ENCODE data around the gene CENPH.
"Not testable (repeated sequence)": the region's sequence is repeated elsewhere in the genome, so short reads cannot be mapped to it uniquely, and the experiment has no call there.

The CENPH gene

DNA sequence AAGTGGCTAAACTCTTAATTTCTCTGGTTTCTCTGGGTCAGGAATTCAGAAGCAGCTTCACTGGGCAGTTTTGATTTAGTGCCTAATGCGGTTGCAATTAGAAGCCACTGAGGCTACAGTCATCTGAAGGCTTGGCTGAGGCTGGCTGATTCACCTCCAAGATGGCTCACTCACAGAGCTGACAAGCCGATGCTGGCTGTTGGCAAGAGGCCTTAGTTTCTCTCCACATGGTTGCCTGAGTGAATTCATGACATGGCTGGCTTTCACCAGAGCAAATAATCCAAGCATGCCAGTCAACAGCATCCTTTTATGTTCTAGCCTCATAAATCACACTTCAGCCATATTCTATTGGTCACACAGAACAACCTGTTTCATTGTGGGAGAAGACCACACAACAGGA, 42.5 kb downstream of the CENPH start:
- H3K36me3 ChIP-seq (ENCODE audit: control insufficient read depth, low read depth, low read length) = peaks cover 24% of the 10 kb centered on the region
- H3K27ac ChIP-seq (ENCODE audit: low read length) = no peak overlapping the region
- no peaks in the 10 kb centered on the region for H3K27me3 ChIP-seq (ENCODE audit: control insufficient read depth, insufficient read depth, low read length)

DNA sequence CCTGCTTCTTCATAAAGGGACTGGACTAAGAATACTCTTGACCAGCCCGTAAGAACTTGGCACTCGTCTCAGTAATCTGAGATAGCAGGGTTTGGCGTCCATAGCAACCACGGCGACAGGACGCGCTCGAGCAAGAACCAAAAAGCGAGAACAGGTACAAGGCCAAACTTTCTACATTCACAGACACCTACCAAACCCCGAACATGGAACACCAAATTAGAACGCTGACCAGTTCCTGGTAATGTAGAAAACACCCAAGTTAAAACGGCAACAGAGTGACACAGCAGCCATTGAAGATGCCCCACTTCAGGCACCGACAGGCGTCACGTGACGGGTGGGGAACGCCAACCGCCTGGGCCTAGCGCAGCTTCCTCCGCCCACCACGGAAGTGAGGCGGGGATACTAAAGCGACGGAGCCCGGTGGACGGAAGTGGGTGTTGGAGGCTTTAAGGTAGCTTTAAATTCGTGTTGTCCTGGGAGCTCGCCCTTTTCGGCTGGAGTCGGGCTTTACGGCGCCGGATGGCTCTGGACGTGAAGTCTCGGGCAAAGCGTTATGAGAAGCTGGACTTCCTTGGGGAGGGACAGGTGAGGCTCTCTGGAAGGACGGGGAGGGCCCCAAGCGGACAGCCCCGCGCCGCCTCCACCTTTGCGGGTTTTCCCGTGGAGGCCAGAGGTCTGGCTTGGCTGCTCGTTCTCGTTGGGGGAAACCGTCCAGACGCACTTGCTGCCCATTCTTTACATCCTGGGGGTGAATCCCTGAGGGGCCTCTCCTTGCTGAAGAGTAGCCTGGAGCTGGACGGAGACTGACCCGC, 45.3 kb downstream of the CENPH start, which contains the start of gene CDK7:
CDK7 (plus strand) TSS at position 430 of the 812 bp plus-strand sequence; CDS start at position 520, 90 bp downstream.
- Histone ChIP-seq H3K9me3 (ENCODE audit: control insufficient read depth, low read depth, low read length) (no peaks in the 10 kb centered on the region), H3K4me3 (ENCODE audit: low read length) (peak within 1 kb of the TSS; percentile 95), H3K4me1 (ENCODE audit: control insufficient read depth, low read depth, low read length) (peaks cover 4% of the 10 kb centered on the region), H3K9ac (ENCODE audit: low read length) (peak within 1 kb of the TSS; percentile 85), H3K27ac (ENCODE audit: low read length) (peak within 1 kb of the TSS; percentile 6), H3K27me3 (ENCODE audit: control insufficient read depth, insufficient read depth, low read length) (no peaks in the 10 kb centered on the region), H3K36me3 (ENCODE audit: control insufficient read depth, low read depth, low read length) (peaks cover 18% of the 10 kb centered on the region)

More for the DNA sequence above, 42.5 kb downstream of the CENPH start:
- peaks cover 4% of the 10 kb centered on the region for H3K4me1 ChIP-seq (ENCODE audit: control insufficient read depth, low read depth, low read length)
- no peaks in the 10 kb centered on the region for H3K9me3 ChIP-seq (ENCODE audit: control insufficient read depth, low read depth, low read length)
- no peak overlapping the region for H3K9ac ChIP-seq (ENCODE audit: low read length)
- H3K4me3 ChIP-seq (ENCODE audit: low read length) = no peak overlapping the region

DNA sequence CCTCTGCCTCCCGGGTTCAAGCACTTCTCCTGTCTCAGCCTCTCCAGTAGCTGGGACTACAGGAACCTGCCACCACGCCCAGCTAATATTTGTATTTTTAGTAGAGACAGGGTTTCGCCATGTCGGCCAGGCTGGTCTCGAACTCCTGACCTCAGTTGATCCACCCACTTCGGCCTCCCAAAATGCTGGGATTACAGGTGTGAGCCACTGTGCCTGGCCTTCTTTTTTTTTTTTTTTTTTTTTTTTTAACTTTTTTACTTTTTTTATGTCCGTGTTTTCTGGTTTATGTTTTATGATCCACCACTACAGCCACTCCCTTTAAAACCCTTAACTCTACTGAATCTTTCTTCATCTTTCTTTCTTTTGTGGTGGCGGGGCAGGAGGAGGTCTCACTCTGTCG, 47.4 kb downstream of the CENPH start:
- H3K36me3 ChIP-seq (ENCODE audit: control insufficient read depth, low read depth, low read length) = peaks cover 17% of the 10 kb centered on the region
- H3K4me1 ChIP-seq (ENCODE audit: control insufficient read depth, low read depth, low read length); H3K27ac ChIP-seq (ENCODE audit: low read length); H3K9me3 ChIP-seq (ENCODE audit: control insufficient read depth, low read depth, low read length); H3K9ac ChIP-seq (ENCODE audit: low read length); H3K4me3 ChIP-seq (ENCODE audit: low read length); H3K27me3 ChIP-seq (ENCODE audit: control insufficient read depth, insufficient read depth, low read length): not testable (repeated sequence)

DNA sequence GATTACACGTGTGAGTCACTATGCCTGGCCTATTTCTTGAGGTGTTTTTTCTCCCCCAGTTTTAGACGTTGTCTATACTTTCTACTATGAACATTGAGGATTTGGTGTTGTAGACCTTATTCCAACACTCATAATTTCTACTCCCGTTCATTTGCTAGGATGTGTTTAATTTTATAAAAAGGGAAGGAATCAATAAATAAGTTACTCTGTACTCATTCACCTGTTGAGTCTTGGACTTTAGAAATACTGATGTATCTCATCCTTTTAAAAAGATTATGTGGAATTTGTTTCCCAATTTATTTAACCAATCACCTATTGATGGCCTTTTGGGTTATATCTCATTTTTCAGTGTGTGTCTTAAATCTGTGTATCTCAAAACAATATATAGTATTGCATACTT, 48.5 kb downstream of the CENPH start:
- no peak overlapping the region for H3K27ac ChIP-seq (ENCODE audit: low read length)

DNA sequence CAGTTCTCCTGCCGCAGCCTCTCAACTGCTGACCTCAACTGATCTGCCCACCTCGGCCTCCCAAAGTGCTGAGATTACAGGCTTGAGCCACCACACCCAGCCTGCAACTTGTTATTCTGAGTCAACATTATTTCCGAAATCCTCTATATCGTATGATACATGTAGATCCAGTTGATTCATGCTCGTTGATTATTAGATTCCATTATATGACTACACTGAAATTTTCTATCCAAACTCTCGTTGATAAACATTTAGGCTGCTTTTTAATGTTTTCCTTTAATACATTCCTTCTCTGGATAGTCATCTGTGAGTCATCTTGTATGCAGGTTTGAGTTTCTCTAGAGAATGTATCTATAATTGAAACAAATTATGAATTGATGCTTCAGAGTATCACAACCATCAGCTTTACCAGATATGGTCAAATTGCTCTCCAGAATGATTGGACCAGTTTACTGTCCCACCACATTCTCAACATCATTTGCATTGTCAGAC, 49.4 kb downstream of the CENPH start:
- Histone ChIP-seq H3K36me3 (ENCODE audit: control insufficient read depth, low read depth, low read length) (peaks cover 17% of the 10 kb centered on the region), H3K4me1 (ENCODE audit: control insufficient read depth, low read depth, low read length) (peaks cover 4% of the 10 kb centered on the region), H3K9me3 (ENCODE audit: control insufficient read depth, low read depth, low read length) (no peaks in the 10 kb centered on the region), H3K27me3 (ENCODE audit: control insufficient read depth, insufficient read depth, low read length) (no peaks in the 10 kb centered on the region), H3K4me3 (ENCODE audit: low read length) (no peak overlapping the region), H3K27ac (ENCODE audit: low read length) (no peak overlapping the region), H3K9ac (ENCODE audit: low read length) (no peak overlapping the region)

More for the DNA sequence above, 48.5 kb downstream of the CENPH start:
- H3K4me3 ChIP-seq (ENCODE audit: low read length) = no peak overlapping the region
- no peaks in the 10 kb centered on the region for H3K27me3 ChIP-seq (ENCODE audit: control insufficient read depth, insufficient read depth, low read length)
- peaks cover 17% of the 10 kb centered on the region for H3K36me3 ChIP-seq (ENCODE audit: control insufficient read depth, low read depth, low read length)
- no peak overlapping the region for H3K9ac ChIP-seq (ENCODE audit: low read length)
- peaks cover 4% of the 10 kb centered on the region for H3K4me1 ChIP-seq (ENCODE audit: control insufficient read depth, low read depth, low read length)
- no peaks in the 10 kb centered on the region for H3K9me3 ChIP-seq (ENCODE audit: control insufficient read depth, low read depth, low read length)

DNA sequence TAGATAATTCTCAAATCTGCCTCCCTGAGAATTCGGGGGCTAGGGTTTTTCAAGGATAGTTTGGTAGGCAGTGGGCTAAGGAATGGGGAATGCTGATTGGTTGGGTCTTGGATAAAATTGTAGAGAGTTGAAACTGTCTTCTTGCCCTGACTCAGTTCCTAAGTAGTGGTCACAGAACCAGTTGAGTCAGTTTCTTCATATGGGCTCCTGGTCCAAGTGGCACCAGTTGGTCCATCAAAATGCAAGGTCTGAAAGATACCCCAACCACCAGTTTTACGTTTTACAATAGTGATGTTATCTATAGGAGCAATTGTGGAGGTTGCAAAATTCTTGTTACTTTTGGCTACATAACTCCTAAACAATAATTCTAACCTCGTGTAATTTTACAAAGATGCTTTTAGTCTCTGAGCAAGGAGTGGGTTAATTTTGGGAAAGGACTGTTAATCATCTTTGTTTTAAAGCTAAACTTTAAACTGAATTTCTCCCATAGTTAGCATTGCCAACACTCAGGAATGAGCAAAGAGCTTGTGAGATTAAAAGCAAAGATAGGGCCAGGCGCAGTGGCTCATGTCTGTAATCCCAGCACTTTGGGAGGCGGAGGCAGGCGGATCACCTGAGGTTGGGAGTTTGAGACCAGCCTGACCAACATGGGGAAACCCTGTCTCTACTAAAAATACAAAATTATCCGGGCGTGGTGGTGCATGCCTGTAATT, 53.0 kb downstream of the CENPH start:
- Histone ChIP-seq H3K36me3 (ENCODE audit: control insufficient read depth, low read depth, low read length) (peaks cover 13% of the 10 kb centered on the region), H3K27me3 (ENCODE audit: control insufficient read depth, insufficient read depth, low read length) (no peaks in the 10 kb centered on the region), H3K4me3 (ENCODE audit: low read length) (no peak overlapping the region), H3K9me3 (ENCODE audit: control insufficient read depth, low read depth, low read length) (no peaks in the 10 kb centered on the region), H3K27ac (ENCODE audit: low read length) (no peak overlapping the region), H3K9ac (ENCODE audit: low read length) (no peak overlapping the region), H3K4me1 (ENCODE audit: control insufficient read depth, low read depth, low read length) (no peaks in the 10 kb centered on the region)

DNA sequence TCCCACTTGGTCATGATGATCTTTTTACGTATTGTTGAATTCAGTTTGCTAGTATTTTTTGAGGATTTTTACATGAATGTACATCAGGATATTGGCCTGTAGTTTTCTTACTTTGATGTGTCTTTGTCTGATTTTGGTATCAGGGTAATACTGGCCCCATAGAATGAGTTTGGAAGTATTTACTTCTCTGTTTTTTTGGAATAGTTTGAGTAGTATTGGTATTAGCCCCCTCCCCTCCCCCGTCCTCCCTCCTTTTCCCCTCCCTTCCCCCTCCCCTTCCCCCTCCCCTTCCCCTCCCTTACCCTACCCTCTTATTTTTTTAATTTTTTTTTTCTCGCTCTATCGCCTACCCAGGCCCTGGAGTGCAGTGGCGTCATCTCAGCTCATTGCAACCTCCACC, 55.6 kb downstream of the CENPH start:
- Histone ChIP-seq H3K9ac (ENCODE audit: low read length) (no peak overlapping the region), H3K27ac (ENCODE audit: low read length) (no peak overlapping the region), H3K36me3 (ENCODE audit: control insufficient read depth, low read depth, low read length) (peaks cover 3% of the 10 kb centered on the region), H3K9me3 (ENCODE audit: control insufficient read depth, low read depth, low read length) (no peaks in the 10 kb centered on the region), H3K27me3 (ENCODE audit: control insufficient read depth, insufficient read depth, low read length) (no peaks in the 10 kb centered on the region), H3K4me3 (ENCODE audit: low read length) (no peak overlapping the region), H3K4me1 (ENCODE audit: control insufficient read depth, low read depth, low read length) (no peaks in the 10 kb centered on the region)

DNA sequence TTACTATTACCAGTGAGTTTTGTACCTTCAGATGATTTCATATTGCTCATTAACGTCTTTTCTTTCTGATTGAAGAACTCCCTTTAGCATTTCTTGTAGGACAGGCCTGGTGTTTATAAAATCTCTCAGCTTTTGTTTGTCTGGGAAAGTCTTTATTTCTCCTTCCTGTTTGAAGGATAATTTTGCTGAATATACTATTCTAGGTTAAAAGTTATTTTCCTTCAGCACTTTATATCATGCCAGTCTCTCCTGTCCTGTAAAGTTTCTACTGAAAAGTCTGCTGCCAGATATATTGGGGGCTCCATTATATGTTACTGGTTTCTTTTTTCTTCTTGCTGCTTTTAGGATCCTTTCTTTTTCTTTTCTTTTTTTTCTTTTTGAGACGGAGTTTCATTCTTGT, 58.6 kb downstream of the CENPH start:
- Histone ChIP-seq H3K9me3 (ENCODE audit: control insufficient read depth, low read depth, low read length) (no peaks in the 10 kb centered on the region), H3K4me3 (ENCODE audit: low read length) (no peak overlapping the region), H3K36me3 (ENCODE audit: control insufficient read depth, low read depth, low read length) (no peaks in the 10 kb centered on the region), H3K9ac (ENCODE audit: low read length) (no peak overlapping the region), H3K4me1 (ENCODE audit: control insufficient read depth, low read depth, low read length) (no peaks in the 10 kb centered on the region), H3K27me3 (ENCODE audit: control insufficient read depth, insufficient read depth, low read length) (no peaks in the 10 kb centered on the region), H3K27ac (ENCODE audit: low read length) (no peak overlapping the region)

DNA sequence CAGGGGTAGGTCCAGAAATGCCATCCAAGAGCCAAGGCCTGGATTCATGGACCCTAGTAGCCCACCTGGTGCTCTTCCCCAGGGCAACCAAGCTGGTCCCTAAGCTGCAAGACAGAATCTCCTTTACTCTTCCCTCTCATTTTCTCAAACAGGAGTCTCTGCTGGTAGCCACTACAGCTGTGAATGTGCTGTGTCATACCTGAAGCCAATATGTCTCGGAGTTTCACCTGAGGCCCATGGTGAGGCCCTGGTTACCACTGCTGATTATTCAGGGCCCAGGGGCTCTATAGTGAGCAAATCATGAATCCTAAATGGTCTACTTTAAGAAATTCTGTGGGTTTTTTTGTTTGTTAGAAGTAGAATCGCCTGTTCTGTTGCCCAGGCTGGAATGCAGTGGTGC, 61.2 kb downstream of the CENPH start:
- Histone ChIP-seq H3K9ac (ENCODE audit: low read length) (no peak overlapping the region), H3K9me3 (ENCODE audit: control insufficient read depth, low read depth, low read length) (no peaks in the 10 kb centered on the region), H3K27me3 (ENCODE audit: control insufficient read depth, insufficient read depth, low read length) (no peaks in the 10 kb centered on the region), H3K4me3 (ENCODE audit: low read length) (no peak overlapping the region), H3K27ac (ENCODE audit: low read length) (no peak overlapping the region), H3K36me3 (ENCODE audit: control insufficient read depth, low read depth, low read length) (no peaks in the 10 kb centered on the region), H3K4me1 (ENCODE audit: control insufficient read depth, low read depth, low read length) (no peaks in the 10 kb centered on the region)

DNA sequence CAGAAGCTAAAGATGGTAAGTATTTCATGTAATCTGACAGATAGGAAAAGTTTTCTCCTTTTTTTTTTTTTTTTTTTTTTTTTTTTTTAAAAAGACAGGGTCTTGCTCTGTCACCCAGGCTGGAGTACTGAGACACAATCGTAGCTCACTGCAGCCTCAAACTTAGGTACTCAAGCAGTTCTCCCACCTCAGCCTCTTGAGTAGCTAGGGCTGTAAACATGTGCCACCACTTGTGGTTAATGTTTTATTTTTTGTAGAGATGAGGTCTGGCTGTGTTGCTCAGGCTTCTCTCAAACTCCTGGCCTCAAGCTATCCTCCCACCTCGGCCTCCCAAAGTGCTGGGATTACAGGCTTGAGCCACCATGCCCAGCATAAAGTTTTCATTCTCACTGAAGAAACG, 63.1 kb downstream of the CENPH start:
- peaks cover 7% of the 10 kb centered on the region for H3K36me3 ChIP-seq (ENCODE audit: control insufficient read depth, low read depth, low read length)
- no peaks in the 10 kb centered on the region for H3K27me3 ChIP-seq (ENCODE audit: control insufficient read depth, insufficient read depth, low read length)
- H3K9me3 ChIP-seq (ENCODE audit: control insufficient read depth, low read depth, low read length) = no peaks in the 10 kb centered on the region
- no peak overlapping the region for H3K9ac ChIP-seq (ENCODE audit: low read length)
- no peak overlapping the region for H3K4me3 ChIP-seq (ENCODE audit: low read length)
- H3K27ac ChIP-seq (ENCODE audit: low read length) = no peak overlapping the region
- no peaks in the 10 kb centered on the region for H3K4me1 ChIP-seq (ENCODE audit: control insufficient read depth, low read depth, low read length)

DNA sequence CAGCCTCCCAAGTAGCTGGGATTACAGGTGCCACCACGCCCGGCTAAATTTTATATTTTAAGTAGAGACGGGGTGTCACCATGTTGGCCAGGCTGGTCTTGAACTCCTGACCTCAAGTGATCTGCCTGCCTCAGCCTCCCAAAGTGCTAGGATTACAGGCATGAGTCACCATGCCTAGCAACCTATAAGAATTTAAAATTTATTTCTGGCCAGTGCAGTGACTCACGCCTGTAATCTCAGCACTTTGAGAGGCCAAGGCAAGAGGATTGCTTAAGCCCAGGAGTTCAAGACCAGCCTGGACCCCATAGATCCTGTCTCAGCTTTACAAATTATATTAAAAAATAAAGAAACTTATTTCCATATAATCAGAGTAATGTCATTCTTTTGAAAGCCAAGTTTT, 66.6 kb downstream of the CENPH start:
- H3K4me1 ChIP-seq (ENCODE audit: control insufficient read depth, low read depth, low read length); H3K9ac ChIP-seq (ENCODE audit: low read length); H3K9me3 ChIP-seq (ENCODE audit: control insufficient read depth, low read depth, low read length); H3K27me3 ChIP-seq (ENCODE audit: control insufficient read depth, insufficient read depth, low read length); H3K4me3 ChIP-seq (ENCODE audit: low read length); H3K27ac ChIP-seq (ENCODE audit: low read length): not testable (repeated sequence)
- peaks cover 35% of the 10 kb centered on the region for H3K36me3 ChIP-seq (ENCODE audit: control insufficient read depth, low read depth, low read length)
